Omental fat pad (tissue), 4 donors: Measurements from ENCODE around the gene C11orf91. TPM values are rescaled to one million over a fixed set of nuclear protein-coding genes. Genes with fewer than 3 reads are reported as not detected.
"Not testable (repeated sequence)": the region's sequence is repeated elsewhere in the genome, so short reads cannot be mapped to it uniquely, and the experiment has no call there.

ENCODE experiments used
- ATAC-seq: fragments of 150-250 bp; one replicate; pipeline ENCODE4 v1.9.1; 2016; ENCODE audit warnings: mild to moderate bottlenecking, moderate library complexity; ENCODE audit not compliant: low FRiP score
- DNase-seq: peaks from one replicate; pipeline ENCODE4 v3.0.0-alpha.2; 2019; ENCODE audit warnings: low spot score
- total RNA-seq, 4 donors: library from RNA; depleted of rRNA; stranded (reverse); fragments of >200 nt; gene quantifications; one replicate each; pipeline ENCODE4 v1.1.0, GENCODE V29; 2016
- TF ChIP-seq, protein P1 (sequence below), 3 donors: fragments of 450-650 bp; IDR thresholded peaks; one replicate each; pipeline ENCODE4 v1.5.1; 2016 to 2017; ENCODE audit warnings: antibody characterized with exemption in 3 of 3, mild to moderate bottlenecking in 3 of 3, moderate library complexity in 2 of 3

Gene C11orf91
- total RNA-seq, 4 donors from 2014 or later: not detected

DNA sequence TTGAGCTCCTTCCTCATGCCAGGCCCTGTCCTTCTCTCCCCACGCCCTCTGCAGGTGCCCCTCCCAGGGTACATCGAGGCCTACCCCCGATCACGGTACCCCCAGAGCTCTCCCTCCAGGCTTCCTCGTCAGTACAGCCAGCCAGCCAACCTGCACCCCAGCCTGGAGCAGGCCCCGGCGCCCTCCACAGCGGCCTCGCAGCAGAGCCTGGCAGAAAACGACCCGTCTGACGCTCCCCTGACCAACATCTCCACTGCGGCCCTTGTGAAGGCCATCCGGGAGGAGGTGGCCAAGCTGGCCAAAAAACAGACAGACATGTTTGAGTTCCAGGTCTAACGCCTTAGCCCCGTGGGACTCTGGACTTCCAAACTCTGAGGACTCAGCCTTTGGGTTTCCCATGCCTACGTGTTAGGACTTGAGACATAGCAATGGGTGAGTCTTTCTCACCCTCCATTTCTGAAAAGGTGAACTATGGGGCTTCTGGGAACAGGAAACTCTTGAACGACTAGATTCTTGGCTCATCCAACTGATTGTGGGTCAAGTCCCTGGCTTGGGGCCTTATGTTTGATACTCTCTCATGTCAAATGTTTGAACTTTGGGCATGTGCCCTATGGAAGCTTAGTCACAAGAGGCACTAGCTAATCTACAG, 32.7 kb downstream of the C11orf91 start:
- TF ChIP-seq, protein P1, sequence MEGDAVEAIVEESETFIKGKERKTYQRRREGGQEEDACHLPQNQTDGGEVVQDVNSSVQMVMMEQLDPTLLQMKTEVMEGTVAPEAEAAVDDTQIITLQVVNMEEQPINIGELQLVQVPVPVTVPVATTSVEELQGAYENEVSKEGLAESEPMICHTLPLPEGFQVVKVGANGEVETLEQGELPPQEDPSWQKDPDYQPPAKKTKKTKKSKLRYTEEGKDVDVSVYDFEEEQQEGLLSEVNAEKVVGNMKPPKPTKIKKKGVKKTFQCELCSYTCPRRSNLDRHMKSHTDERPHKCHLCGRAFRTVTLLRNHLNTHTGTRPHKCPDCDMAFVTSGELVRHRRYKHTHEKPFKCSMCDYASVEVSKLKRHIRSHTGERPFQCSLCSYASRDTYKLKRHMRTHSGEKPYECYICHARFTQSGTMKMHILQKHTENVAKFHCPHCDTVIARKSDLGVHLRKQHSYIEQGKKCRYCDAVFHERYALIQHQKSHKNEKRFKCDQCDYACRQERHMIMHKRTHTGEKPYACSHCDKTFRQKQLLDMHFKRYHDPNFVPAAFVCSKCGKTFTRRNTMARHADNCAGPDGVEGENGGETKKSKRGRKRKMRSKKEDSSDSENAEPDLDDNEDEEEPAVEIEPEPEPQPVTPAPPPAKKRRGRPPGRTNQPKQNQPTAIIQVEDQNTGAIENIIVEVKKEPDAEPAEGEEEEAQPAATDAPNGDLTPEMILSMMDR (IDR thresholded peaks at IDR 0.05): no peak
- ATAC-seq: no peak

DNA sequence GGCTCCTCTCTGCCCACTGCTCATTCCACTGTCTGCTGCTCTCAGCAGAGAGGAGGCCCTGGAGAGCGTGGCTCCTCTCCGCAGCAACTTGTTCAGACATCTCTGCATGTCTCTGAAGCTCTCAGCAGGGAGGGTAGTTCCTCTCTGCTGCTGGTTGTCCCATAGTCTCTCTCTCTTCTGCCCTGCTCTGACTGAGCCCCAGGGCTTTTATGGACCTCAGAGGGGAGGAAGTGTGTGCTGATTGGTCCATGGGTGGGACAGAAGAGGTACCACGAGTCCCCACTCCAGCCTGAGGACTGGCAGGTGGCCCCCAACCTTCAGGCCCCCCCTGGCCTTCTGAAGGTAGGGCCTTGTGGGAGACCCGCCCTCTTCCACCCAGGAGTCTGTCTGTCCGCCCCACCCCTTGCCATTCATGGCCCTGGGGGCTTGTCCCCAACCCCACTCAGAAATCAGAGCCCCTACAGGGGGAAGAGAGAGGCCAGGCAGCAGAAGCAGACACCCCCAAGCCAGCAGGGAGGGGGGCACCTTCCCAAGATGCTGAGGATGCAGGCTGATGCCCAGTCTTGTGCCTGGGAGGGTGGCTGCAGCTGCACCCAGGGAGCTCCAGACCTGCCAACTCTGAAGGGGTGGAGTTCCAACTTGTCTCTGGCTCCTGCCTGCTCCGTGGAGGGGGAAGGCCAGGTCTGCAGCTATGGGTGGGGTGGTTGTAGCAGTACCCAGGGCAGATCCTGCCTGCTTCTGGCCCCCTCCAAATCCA, 35.1 kb downstream of the C11orf91 start:
- ATAC-seq: no peak
- DNase-seq: no peak
- TF ChIP-seq, protein P1 (IDR thresholded peaks at IDR 0.05): no peak

More for the DNA sequence above, 32.7 kb downstream of the C11orf91 start:
- no peak for DNase-seq

DNA sequence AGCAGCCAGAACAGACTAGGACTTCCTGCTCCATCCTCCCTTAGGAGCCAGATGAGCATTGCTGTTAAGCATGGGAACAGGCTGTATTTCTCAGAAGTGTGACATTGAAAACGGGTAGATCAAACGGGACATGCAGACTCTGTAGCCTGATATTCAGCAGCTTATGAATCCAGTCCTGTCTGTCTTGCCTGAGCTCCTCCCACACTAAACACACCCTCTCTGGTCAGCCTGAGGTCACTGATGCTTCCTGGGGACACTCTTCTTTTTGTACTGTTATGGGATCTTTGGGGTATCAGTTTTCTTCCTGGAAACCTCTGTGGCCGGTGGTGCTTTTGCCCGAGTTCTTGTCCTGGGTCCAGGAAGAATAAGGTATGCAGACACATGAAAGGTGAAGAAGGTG, 35.8 kb downstream of the C11orf91 start:
- DNase-seq: no peak
- TF ChIP-seq, protein P1 (IDR thresholded peaks at IDR 0.05): no peak
- no peak for ATAC-seq

DNA sequence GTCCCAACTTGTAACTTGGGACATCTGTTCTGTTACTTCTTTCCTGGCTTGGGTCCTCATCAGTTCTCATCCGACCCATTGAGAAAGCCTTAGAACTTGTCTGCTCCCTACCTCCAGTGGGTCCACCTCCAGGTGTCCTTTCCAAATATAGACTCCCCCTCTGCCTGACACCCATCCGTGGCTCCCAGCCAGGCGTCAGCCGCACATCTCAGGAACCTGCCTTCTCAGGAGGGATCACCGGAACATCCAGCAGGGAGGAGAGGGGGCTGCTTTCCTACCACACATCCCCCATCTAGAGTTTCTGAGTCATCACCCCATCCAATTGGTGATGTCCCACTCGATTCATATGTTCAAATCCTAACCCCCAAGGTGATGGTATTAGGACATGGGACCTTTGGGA, 36.5 kb downstream of the C11orf91 start:
- TF ChIP-seq, protein P1 (IDR thresholded peaks at IDR 0.05): no peak
- ATAC-seq (no peak), DNase-seq (no peak)

DNA sequence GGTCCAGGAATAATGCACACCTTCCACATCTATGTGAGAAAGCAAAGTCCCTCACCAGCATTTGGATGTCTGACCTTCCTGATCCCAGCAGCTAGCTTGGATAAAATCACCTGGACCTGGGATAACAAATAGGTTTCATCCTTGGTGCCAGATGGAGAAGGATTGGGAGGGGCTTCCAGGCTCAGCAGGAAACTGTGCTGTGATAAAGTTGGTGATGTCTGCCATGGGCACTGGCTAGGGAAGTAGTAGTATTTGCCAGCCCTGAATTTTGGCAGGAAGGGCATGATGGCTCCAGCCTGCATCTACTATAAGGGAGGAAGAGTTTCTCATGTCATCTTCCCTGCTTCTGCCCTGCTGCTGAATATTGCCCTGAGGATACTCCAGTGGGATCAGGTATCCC, 37.5 kb downstream of the C11orf91 start:
- TF ChIP-seq, protein P1 (IDR thresholded peaks at IDR 0.05): no peak
- DNase-seq (no peak), ATAC-seq (no peak)

DNA sequence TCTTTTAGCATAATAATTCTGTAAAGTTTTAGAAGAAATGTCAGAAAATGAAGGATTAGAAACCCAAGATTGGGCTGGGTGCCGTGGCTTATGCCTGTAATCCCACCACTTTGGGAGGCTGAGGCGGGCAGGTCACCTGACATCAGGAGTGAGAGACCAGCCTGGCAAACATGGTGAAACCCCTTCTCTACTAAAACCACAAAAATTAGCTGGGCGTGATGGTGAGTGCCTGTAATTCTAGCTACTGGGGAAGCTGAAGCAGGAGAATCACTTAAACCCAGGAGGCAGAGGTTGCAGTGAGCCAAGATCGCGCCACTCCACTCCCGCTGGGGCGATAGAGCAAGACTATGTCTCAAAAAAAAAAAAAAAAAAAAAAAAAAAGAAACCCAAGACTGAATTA, 39.1 kb downstream of the C11orf91 start:
- ATAC-seq, DNase-seq: not testable (repeated sequence)

DNA sequence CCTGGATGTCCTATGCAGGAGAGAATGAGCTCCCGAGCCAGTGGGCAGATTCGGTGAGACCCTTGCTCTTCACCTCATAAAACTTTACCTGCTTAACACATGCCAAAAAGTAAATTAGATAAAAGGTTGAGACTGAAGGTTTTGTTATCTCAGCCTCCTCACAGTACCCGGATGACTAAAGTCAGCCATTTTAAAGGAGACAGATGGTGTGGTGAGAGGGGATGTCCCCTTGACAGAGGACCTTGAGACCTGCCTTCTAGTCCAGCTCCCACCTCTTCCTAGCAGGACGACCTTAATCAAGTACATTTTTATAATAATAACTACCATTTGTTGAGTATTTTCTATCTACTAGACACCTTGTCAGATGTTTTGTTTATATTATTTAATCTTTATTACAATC, 39.7 kb downstream of the C11orf91 start:
- no peak for ATAC-seq
- DNase-seq: no peak
- TF ChIP-seq, protein P1 (IDR thresholded peaks at IDR 0.05): no peak
